HG03066 (cell line): ENCODE measurements around the gene PLEKHM1.
"Not testable (repeated sequence)": the region's sequence is repeated elsewhere in the genome, so short reads cannot be mapped to it uniquely, and the experiment has no call there.

Experiments
- ATAC-seq: cut with Tn5 transposase; IDR thresholded peaks from one replicate; pipeline ENCODE4 v1.9.1; 2021; ENCODE audit warnings: low read depth; ENCODE audit not compliant: unreplicated experiment

The PLEKHM1 gene

DNA sequence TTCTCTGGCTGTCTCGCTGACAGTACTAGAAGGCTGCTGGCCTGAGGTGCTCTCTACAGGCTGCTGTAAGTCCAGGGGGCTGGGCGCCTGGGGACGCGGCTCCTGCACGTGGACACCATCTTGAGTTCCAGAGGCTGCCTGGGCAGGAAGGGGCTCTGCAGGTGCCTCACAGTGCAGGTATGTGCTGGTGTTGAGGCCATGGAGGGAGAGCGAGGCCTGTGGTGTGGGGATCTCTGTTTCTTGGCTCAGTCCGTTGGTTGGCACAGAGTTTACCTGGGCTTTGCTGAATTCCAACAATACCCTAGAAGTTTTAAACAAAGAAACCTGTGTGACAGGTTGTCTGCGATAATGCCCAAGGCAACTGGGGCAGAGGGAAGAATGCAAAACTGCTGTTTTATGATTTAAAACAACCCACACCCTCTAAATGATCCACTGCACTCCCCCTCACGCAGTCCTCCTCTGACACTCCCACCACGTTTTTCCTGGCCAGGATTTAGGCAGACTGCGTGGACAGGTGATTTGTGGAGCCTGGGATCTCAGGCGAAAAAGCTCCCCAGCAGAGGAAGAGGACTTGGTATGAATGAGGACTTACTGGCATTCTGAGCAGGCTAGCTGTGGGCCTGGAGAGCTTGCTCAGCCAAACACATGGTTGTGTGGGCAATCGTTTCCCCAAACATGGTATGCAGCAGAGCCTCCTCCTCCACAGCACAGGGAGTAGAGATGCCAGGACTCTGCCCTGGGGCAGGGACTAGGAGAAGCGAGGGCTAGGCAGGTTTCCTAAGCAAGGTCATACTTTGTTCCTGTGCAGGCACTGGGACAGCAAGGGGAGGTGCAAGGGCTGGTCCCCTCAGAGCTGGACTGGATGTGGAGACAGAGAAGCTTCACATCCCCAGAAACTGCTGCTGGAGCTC, 22.0 kb downstream of the PLEKHM1 start:
- not testable (repeated sequence) for ATAC-seq

DNA sequence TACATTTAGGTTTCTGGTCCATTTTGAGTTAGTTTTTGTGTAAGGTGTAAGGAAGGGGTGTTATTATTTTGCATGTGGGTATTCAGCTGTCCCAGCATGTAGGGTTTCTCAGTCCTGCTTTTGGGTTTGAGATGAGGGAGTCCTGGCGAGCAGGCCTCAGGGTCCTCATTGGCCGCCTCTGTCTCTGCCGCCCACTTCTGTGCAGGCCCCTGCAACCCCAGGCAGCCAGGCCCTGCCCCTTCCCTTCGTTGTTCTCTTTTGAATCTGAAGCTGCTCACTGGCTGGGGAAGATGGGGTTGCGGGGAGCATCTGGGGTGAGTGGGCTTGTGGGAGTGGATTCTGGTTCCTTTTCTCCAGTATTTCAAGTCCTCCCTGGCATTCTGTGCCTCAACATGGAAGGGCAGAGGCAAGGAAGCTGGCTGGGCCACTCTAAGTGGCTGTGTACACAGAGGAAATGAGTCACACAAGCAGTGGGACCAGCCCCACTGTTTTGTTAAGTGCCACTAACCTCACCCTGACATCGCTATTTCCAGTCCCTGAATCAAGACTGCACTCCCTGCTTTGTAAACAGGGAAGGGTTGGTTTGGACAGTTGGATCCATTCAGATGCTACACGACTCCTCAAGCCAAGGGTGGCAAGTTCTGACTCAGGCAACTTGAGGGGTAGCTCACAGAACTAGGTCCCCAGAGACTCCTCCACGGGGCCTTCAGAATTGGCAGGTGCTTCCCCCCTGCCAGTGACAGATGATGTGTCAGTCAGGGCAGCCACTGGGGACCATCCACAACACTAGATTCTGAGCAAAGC, 28.8 kb downstream of the PLEKHM1 start:
- ATAC-seq: peak; percentile 85

DNA sequence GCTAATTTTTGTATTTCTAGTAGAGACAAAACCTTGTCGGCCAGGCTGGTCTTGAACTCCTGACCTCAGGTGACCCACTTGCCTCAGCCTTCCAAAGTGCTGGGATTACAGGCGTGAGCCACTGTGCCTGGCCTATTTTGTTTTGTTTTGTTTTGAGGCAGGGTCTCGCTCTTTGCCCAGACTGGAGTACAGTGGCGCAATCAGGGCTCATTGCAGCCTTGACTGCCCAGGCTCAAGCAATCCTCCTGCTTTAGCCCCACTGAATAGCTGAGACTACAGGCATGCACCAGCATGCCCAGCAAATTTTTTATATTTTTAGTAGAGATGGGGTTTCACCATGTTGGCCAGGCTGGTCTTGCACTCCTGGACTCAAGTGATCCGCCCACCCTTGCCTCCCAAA, 30.1 kb downstream of the PLEKHM1 start:
- ATAC-seq: not testable (repeated sequence)

- not testable (repeated sequence) for ATAC-seq
Observed at GRCh38 chr17:45454341-45454740, 36.2 kb downstream of the PLEKHM1 start.

DNA sequence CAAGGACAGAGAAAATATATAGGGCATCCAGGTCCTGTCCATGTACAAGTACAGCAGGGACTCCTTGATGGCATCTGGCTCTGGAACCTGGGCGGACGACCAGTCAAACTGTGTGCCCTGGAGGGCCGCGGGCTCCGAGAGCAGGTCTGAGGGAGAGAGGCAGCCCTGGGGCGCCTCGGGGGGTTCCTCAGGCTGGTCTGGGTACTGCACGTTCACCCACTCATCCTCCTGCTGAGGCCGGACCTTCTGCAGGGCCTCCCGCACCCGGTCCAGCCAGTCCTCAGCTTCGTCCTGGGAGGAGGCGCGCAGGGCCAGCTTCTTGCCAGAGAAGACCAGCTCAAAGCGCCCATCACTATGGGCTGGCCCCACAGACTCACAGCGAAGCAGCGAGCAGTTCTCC, 36.8 kb downstream of the PLEKHM1 start:
- ATAC-seq: not testable (repeated sequence)

GRCh38 chr17:45453225-45453534, 37.3 kb downstream of the PLEKHM1 start:
- ATAC-seq: not testable (repeated sequence)

DNA sequence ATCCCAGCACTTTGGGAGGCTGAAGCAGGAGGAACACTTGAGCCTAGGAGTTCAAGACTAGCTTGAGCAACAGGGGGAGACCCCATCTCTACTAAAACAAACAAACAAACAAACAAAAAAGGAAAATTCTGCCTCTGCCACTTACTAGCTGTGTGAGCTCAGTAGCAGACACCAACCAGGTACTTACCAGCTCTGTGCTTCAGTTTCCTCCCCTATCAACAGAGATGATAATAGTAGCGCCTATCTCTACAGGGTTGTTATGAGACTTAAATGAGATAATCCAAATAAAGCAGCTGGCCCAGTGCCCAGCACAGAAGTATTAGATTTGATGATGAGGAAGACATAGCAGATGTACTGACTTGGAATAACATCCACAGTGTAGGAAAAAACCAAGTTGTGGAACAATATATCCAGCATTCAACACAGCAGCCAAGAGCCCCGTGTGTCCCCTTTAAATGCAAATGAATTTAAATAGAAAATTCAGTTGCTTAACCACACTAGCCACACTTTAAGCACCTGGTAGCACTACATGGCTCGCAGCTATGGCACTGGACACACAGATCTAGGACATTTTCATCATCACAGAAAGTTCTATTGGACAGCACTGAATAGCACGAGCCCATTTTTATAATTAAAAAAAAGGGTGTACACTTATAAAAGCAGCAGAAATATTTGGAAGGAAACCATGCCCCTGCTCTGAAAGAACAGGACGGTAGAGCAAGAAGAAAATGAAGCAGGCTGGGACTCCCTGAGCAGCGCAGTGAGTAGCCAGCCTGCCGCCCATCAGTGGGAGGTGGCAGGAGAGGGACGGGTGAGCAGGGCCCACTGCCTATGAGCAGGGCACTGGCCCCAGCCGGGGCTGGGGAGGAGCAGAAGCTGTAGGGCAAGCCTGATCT, 37.9 kb downstream of the PLEKHM1 start:
- not testable (repeated sequence) for ATAC-seq

DNA sequence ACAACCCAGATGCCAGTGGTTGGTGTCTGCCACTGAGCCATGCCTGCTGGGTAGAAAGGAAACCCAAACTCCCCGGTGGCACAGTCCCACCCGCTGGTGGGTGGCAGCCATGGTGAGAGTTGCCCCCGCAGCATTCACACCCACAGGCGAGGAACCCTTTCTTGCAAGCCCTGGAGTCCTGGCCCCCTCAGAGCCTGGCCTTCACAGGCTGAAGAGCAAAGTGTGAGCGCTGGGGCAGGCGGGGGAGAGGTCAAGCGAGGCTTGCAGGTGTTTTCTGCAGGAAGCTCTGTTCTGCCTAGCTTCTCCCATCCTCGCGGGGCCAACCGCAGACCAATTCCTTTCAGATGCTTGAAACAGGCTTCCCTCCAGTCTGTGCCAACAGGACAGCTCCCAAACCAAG, 38.9 kb downstream of the PLEKHM1 start:
- not testable (repeated sequence) for ATAC-seq

DNA sequence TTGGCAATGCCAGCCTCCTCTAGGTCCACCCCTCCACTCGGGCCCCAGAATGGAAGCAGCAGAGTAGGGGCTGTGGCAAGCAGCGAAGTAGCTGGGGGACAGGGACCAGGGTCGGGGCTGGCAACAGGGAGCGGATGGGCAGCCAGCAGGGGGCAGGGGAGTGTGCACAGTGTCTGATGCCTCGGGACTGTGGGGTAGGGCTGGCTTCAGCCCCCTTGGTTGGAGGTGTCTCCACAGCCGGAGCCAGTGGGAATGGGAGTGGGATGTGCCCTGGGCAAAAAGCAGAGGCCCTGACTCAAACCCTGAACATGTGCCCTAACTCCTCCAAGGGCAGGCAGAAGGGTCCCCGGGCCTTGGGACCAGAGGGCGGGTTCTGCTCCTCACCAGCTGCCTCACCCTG, 39.4 kb downstream of the PLEKHM1 start:
- ATAC-seq: no peak

GRCh38 chr17:45449708-45450329, 40.7 kb downstream of the PLEKHM1 start:
- not testable (repeated sequence) for ATAC-seq

GRCh38 chr17:45449260-45449659, 41.3 kb downstream of the PLEKHM1 start:
- not testable (repeated sequence) for ATAC-seq

DNA sequence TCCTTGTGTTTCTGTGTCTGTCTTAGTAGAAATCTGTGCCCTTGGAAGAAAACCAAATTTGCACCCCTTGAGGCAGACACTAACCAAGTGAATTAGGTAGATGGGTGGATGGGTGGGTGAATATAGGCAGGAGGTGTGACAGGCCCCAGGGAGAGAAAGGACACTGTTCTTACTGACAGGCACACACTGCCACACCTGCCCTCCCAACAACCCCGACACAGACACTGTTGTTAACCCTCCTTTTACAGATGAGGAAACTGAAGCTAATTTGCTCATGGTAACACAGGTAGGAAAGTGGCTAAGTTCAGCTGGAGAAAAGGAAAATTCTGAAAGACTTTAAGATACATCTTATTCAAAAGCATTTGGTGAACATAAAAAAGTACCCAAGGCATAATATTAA, 42.0 kb downstream of the PLEKHM1 start:
- not testable (repeated sequence) for ATAC-seq

DNA sequence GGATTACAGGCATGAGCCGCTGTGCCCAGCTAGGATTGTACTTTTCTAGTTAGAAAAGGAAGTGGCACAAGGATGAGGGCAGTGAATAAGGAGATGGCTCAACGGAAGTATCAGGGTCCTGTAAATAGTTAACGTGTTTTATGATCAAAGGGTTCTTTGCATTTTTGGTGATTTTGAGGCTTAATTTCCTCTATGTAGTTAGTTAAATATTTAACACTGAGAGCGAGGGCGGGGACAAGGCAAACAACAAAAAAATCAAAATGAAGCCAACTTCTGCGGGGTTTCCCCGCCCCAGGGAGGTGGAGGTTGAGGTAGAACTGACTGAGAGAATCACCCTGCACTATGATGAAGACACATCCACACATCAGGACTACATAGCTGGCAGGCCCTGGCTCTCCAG, 42.5 kb downstream of the PLEKHM1 start:
- not testable (repeated sequence) for ATAC-seq

- not testable (repeated sequence) for ATAC-seq
Observed at GRCh38 chr17:45447650-45448049, 42.9 kb downstream of the PLEKHM1 start.

DNA sequence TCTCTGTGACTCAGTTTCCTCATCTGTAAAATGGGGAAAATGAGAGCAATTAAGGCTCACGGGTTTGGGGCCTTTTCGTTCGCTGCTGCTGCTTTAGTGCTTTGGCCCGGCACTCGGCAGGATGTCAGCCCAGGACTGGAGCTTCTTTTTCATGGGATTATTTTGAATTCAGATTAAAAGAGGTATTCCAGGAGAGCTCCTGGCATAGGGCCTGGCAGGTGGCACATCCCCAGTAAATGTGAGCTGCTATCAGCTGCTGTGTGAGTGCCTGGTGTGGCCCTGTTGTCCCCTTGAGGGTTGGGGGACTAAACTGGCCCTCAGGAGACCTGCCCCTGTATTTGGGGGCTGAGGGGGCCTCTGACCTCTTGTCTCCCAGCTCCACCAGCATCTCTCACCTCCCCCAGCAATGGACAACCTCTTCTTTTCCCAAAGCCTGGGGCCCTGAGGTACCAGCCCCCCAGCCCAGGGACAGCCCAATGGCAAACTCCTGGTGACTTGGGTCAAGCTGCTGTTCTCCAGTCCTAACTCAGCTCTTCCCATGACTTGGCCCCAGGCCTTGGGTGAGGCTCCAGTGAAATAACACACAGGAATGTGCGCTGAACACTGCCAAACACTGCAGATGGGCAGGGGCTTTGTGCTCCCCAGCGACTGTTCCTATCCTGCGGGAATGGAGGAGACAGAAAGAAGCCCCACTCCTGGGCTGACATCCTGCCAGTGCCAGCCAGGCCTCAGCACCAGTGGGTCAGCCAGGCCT, 43.5 kb downstream of the PLEKHM1 start:
- not testable (repeated sequence) for ATAC-seq

GRCh38 chr17:45445901-45446743, 44.4 kb downstream of the PLEKHM1 start:
- ATAC-seq: not testable (repeated sequence)

DNA sequence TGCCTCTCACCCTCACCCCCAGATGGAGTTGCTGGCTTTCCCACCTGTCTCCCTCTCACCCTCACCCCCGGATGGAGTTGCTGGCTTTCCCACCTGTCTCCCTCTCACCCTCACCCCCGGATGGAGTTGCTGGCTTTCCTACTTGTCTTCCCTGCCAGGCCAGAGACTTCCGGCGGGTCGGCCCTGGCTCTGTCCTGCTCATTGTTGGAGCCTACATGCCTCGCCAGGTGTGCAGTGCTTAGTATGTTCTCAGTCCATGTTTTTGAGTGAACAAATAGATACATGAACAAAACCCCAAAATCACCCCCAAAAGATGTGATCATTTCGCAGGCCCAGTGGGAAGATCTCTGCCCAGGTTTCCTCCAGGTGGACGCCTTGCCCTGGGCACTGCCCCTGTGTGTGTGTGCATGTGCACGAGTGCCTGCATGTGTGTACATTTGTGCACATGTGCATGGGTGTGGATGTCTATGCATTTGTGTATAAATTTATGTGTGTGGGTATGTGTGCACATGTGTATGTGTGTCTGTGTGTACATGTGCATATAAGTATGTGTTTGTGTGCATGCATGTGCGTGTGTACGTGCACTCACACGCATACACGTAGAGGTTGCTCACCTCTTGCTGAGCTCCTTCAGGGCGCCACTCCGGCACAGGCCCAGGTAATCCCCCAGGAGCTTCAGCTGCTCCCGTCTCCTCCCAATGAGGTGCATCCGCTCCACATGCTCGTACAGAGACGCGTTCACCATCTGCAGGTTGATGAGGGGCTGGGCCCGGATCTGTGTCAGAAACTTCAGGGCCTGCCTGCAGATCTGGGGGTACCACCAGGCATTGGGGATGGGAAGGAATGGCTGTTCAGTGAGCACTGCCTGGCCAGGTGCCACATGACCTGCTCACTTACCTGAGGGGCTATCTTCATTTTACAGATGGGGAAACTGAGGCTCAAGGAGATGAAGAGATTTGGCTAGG, 45.4 kb downstream of the PLEKHM1 start:
- not testable (repeated sequence) for ATAC-seq
